Mucosa of descending colon (tissue), 3 donors: Measurements from ENCODE around the gene TRAPPC14. TPM values are rescaled to one million over a fixed set of nuclear protein-coding genes. Genes with fewer than 3 reads are reported as not detected.

Experiments used
- ATAC-seq: fragments of 200-7000 bp; cut with Tn5 transposase; one replicate; pipeline ENCODE4 v1.9.1; 2020; ENCODE audit warnings: mild to moderate bottlenecking, moderate library complexity
- DNase-seq, 3 donors: peaks; one replicate each; pipeline ENCODE4 v3.0.0-alpha.2; 2020
- H3K36me3 ChIP-seq: fragments of 200-600 bp; one replicate; pipeline ENCODE4 v1.8.0; 2021; ENCODE audit warnings: low read depth, mild to moderate bottlenecking
- H3K4me1 ChIP-seq: fragments of 200-600 bp; one replicate; pipeline ENCODE4 v1.8.0; 2021; ENCODE audit warnings: low read depth, mild to moderate bottlenecking
- H3K4me3 ChIP-seq: fragments of 200-600 bp; one replicate; pipeline ENCODE4 v1.8.0; 2021; ENCODE audit warnings: mild to moderate bottlenecking
- H3K9me3 ChIP-seq: fragments of 200-600 bp; one replicate; pipeline ENCODE4 v1.8.0; 2021; ENCODE audit warnings: mild to moderate bottlenecking
- intact Hi-C, 2 donors: fragments of 100-400 bp; cut with DNase I in 1 of 2; cut with micrococcal nuclease in 1 of 2; formaldehyde crosslinking; loops; one replicate each; pipeline versions ENCODE4 v1.11.0 to v1.11.1; 2022; cut with DNase I, micrococcal nuclease
- total RNA-seq, 3 donors: library from RNA; stranded (reverse); fragmentation: NEBNext Ultra II Directional in 2 of 3; extraction: Animal tissue kit (Norgen Biotek cat#: 25700) in 2 of 3; gene quantifications; one replicate each; pipeline versions ENCODE4 v1.2.1 to v1.2.4, GENCODE V29; 2021 to 2023
- TF ChIP-seq, protein P1 (sequence below): fragments of 200-600 bp; IDR thresholded peaks from one replicate; pipeline ENCODE4 v1.8.0; 2022; ENCODE audit warnings: antibody characterized with exemption, mild to moderate bottlenecking
- donor health status: DM: no; HTN: no; CAD: no; lungs with moderate emphysema.
- donor health status: DM: no; HTN: no; CAD: no.
- donor health status: DM: no; HTN: yes; CAD: no.

TRAPPC14 gene
- total RNA-seq, 3 donors from 2014 or later = 36.7 to 78.9 (median 49.0) TPM

DNA sequence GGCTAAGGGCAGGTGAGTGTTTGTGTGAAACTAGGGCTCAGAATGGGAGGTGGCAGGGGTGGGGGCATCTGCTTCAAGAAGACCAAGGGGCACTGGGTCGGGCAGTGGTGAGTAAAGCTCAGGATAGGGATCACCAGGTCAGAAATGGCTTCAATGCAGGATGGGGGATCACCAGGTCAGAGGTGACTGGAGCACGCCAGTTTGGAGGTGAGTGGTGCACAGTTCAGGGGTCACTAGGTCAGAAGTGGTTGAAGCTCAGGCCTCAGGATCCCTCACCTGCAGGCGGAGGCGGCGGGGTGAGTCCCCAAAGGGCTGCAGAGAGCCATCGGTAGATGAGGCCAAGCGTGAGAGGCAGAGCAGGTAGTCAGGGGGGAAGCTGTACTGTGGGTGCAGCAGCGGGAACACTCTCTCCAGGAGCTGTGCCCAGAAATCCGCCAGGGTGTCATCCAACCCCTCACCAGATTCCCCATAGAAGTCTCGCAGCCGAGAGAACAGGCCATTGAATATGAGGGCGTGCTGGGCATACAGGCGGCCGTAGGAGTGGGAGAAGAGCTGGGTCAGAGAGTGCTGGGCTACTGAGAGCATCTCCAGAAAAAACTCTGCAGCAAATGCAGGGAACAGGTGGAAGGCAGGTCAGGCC, 16.9 kb upstream of the TRAPPC14 start:
- DNase-seq (peak in 1 of 3 donors; percentile 49), ATAC-seq (no peak)
- no peak overlapping the region for H3K4me3 ChIP-seq
- intact Hi-C loops = no loop called here
- H3K36me3 ChIP-seq = no peaks in the 10 kb centered on the region
- TF ChIP-seq, protein P1, sequence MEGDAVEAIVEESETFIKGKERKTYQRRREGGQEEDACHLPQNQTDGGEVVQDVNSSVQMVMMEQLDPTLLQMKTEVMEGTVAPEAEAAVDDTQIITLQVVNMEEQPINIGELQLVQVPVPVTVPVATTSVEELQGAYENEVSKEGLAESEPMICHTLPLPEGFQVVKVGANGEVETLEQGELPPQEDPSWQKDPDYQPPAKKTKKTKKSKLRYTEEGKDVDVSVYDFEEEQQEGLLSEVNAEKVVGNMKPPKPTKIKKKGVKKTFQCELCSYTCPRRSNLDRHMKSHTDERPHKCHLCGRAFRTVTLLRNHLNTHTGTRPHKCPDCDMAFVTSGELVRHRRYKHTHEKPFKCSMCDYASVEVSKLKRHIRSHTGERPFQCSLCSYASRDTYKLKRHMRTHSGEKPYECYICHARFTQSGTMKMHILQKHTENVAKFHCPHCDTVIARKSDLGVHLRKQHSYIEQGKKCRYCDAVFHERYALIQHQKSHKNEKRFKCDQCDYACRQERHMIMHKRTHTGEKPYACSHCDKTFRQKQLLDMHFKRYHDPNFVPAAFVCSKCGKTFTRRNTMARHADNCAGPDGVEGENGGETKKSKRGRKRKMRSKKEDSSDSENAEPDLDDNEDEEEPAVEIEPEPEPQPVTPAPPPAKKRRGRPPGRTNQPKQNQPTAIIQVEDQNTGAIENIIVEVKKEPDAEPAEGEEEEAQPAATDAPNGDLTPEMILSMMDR = no peak
- peaks cover 3% of the 10 kb centered on the region for H3K4me1 ChIP-seq
- H3K9me3 ChIP-seq = no peaks in the 10 kb centered on the region

DNA sequence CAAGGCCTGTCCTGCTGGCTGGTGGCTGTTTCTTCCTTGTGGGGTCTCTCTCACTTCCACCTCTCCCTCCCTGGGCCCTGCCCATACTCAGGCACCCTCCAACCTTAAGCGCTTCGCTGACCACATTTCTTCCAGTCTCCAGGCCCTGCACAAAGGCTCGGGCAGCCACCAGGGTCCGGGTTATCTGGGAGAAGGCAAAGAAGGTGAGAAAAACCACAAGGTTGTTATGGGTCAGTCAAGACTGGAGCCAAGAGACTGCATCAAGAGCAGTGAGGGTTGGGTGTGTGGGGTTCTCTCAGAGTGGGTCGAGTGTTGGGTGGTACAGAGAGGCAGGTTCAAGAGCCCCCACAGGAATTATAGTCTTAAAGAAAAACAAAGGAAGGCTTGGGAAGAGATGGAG, 16.1 kb upstream of the TRAPPC14 start:
- peaks cover 3% of the 10 kb centered on the region for H3K4me1 ChIP-seq
- no peak overlapping the region for H3K4me3 ChIP-seq
- TF ChIP-seq, protein P1 = no peak
- H3K9me3 ChIP-seq = no peaks in the 10 kb centered on the region
- ATAC-seq = no peak
- DNase-seq = peak in 1 of 3 donors; percentile 22
- intact Hi-C loops = no loop called here
- no peaks in the 10 kb centered on the region for H3K36me3 ChIP-seq

DNA sequence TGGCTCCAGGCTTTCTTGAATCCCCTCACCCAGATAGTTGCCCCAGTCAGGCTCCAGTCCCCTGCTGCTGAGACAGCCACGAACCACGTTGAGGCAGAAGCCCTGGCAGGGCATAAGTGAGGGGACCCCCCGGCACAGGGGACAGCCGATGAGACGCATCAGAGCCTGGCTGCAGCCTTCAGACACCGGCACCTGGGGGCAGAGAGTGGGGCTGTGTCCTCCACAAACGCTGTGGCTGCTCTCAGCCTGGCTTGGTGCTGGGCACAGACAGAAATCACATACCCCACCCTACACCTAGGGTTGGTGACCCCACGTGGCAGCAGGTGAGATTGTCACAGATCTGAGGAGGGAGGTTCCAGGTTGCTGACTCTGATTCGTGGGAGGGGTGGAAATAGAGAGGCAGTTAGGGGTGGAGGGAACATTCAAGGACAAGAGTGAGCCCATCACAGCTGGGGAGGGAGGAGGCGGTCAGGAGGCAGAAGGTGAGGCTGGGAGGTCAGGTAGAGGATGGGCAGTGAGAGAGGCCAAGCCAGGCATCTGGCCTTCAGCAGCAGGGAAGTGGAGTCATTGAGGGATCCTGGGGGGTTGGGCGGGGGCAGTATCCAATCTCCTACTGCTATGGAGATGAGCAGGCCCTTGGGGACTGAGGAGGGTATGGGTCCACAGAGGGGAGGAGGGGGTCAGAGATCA, 15.4 kb upstream of the TRAPPC14 start:
- TF ChIP-seq, protein P1 = no peak
- H3K36me3 ChIP-seq = no peaks in the 10 kb centered on the region
- no peak overlapping the region for H3K4me3 ChIP-seq
- DNase-seq = peak in 1 of 3 donors; percentile 49
- ATAC-seq = no peak
- H3K9me3 ChIP-seq = no peaks in the 10 kb centered on the region
- peaks cover 9% of the 10 kb centered on the region for H3K4me1 ChIP-seq
- intact Hi-C loops = no loop called here

DNA sequence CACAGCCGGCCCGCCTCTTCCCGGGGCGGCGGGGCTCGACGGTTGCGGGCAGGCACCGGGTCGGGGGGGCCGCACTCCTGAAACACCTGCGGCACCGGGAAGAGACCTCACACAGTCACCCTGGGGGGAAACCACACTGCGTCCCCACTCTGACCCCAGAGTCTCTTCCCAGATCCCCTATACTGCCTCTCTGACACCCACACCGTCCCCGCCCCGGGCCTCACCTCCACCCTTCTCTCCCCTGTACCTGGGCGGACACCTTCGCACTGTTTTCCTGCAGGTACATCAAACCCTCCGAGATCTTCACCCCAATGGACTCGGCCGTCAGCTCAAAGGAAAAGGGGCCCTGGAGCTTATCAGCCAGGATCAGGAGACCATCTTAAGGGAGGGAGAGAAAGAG, 13.3 kb upstream of the TRAPPC14 start:
- H3K4me3 ChIP-seq = no peak overlapping the region
- intact Hi-C loops = no loop called here
- H3K36me3 ChIP-seq = no peaks in the 10 kb centered on the region
- TF ChIP-seq, protein P1 = no peak
- H3K9me3 ChIP-seq = no peaks in the 10 kb centered on the region
- ATAC-seq (peak; percentile 2), DNase-seq (no peak)
- peaks cover 21% of the 10 kb centered on the region for H3K4me1 ChIP-seq

DNA sequence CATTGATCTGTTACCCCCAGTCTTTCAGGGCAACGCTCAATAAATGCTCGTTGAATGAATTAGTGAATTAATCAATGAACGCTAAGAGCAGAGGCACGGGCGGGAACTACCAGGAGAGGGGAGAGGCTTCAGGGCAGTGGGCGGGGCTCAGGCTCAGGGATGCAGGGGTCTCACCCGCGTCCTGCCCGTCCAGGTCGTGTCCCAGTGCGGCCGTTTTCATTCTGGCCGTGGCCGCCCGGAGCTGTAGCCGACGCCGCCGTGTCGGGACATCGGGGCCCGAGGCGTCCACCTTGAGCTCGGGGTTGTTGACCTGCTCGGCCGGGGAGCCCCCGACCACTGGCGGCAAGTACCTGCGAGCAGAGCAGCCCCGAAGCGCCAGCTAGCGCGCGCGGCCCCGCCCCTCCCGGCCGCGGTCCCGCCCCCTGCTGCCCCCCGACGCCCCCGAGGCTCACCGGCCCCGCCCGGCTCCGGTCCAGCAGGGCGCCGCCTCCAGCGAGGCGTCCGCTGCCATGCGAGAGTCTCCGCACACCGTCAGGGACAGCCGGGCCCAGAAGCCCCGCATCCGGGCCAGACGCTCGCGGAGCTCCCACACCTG, 12.7 kb upstream of the TRAPPC14 start:
- Histone ChIP-seq H3K9me3 (no peaks in the 10 kb centered on the region), H3K4me1 (peaks cover 21% of the 10 kb centered on the region), H3K4me3 (no peak overlapping the region), H3K36me3 (no peaks in the 10 kb centered on the region)
- TF ChIP-seq, protein P1 = no peak
- intact Hi-C loops = no loop called here
- peak; percentile 43 for ATAC-seq
- peak in 2 of 3 donors; percentile 63 to 67 for DNase-seq
